Measurements from ENCODE around the gene SHB. TPM values are rescaled to one million over a fixed set of nuclear protein-coding genes. Genes with fewer than 3 reads are reported as not detected.

Gene SHB
- polyA plus RNA-seq, 2 of the 4 experiments (the other 2 are of a cell fraction), result 15.4 to 22.0 TPM

DNA sequence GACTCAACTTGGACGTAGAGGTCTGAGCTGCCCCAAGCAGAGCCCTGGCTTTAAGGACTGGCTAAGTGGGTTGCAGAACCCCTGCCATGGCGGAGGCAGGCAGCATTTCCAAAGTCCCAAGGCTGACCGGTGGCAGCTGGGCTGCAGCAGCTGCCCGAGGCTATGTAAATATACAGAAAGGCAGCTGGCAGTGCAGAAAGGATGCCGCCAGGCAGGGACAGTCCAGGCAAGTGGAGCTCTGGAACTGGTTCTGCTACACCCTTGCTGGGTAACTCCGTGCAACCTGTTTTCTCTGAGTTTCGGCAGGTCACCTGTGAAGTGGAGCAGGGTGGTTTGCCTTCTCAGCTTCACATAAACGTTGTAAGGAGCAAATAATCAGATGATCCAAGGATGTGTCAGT is 46.0 kb downstream of the SHB start:
- peak overlapping the region; percentile 67; the same call in 2 of the 3 replicates for H3K4me2 ChIP-seq
- no peak for DNase-seq (ENCODE audit: low read depth in 1 of 2, low spot score in 1 of 2)
- ChIA-PET CTCF (interaction anchor here (0.6 to 2.2 kb wide), 5 partner anchors 10 to 109 kb away, joined by 3 to 10 read pairs (median 5); partner anchors contain the start of gene SHB), POLR2A (interaction anchor here (1.0 kb wide), 1 partner anchor 45 kb away, joined by 3 read pairs; no protein-coding TSS in a partner anchor)
- H3K27ac ChIP-seq, result peak overlapping the region; percentile 84 to 97
- TF ChIP-seq CBX8 (IDR thresholded peaks at IDR 0.05), result no peak
- no peak for TF ChIP-seq MAFK (IDR thresholded peaks at IDR 0.05; ENCODE audit: partially characterized antibody)
- TF ChIP-seq, protein P1, sequence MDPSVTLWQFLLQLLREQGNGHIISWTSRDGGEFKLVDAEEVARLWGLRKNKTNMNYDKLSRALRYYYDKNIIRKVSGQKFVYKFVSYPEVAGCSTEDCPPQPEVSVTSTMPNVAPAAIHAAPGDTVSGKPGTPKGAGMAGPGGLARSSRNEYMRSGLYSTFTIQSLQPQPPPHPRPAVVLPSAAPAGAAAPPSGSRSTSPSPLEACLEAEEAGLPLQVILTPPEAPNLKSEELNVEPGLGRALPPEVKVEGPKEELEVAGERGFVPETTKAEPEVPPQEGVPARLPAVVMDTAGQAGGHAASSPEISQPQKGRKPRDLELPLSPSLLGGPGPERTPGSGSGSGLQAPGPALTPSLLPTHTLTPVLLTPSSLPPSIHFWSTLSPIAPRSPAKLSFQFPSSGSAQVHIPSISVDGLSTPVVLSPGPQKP (IDR thresholded peaks at IDR 0.05; ENCODE audit: low read depth, low read length), result no peak
- no peak for TF ChIP-seq FOSL2 (IDR thresholded peaks at IDR 0.05)
- TF ChIP-seq FOSL2 (CRISPR knock-in tag; IDR thresholded peaks at IDR 0.05), result no peak
- no peak for TF ChIP-seq RAD21 (conservative IDR thresholded peaks at IDR 0.05 in 1 of 2, IDR thresholded peaks at IDR 0.05 in 1 of 2)
- TF ChIP-seq TP53 (CRISPR knock-in tag; IDR thresholded peaks at IDR 0.05), result no peak
- TF ChIP-seq, protein P2, sequence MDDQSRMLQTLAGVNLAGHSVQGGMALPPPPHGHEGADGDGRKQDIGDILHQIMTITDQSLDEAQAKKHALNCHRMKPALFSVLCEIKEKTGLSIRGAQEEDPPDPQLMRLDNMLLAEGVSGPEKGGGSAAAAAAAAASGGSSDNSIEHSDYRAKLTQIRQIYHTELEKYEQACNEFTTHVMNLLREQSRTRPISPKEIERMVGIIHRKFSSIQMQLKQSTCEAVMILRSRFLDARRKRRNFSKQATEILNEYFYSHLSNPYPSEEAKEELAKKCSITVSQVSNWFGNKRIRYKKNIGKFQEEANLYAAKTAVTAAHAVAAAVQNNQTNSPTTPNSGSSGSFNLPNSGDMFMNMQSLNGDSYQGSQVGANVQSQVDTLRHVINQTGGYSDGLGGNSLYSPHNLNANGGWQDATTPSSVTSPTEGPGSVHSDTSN (IDR thresholded peaks at IDR 0.05), result no peak
- no peak for TF ChIP-seq POLR2A (IDR thresholded peaks at IDR 0.05; ENCODE audit: low read length)
- no peak for FAIRE-seq
- peaks cover 99% of the 10 kb centered on the region for H3K4me1 ChIP-seq
- H3K9me3 ChIP-seq, result no peaks in the 10 kb centered on the region
- 60% methylated on average over 7 of the region's 8 CpGs for WGBS (ENCODE audit: missing lambda C conversion rate)
- no peak for ATAC-seq
- no peak overlapping the region for H3K4me3 ChIP-seq

DNA sequence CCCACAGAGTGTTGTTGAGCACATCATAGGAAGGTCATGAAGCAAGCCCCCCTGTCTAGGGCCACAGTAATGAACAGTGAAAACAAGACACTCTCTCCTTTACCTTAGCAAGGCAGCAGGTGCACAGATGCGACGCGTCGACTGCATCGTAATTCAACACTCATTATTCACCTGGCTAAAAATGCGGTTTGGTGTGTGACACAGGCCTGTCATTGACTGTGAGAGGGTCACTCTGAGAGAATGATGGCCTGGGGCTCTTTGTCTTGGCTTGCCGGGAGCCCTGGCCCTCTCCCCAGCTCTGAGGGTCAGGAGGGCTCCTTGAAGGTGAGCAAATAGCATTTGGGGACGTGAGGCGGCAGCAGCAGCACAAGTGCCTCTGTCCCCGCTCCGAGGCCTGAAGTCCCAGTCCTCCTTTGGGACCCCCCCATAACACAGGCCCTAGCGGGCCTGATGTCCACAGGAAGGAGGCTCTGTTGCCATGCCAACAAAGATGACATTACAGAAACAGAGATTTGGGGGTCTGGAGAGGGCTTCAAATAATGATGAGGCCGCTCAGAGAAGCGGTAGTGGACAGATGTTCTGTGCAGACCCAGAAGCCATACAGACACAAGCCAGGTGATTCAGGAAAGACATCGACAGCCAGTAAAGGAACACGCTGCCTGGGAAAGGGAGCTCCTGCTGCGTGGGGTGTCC is 46.7 kb downstream of the SHB start:
- H3K4me2 ChIP-seq, result no peak overlapping the region
- DNase-seq (ENCODE audit: low read depth in 1 of 2, low spot score in 1 of 2) (no peak), ATAC-seq (no peak), FAIRE-seq (no peak)
- 92% methylated on average over 17 of the region's 17 CpGs for WGBS (ENCODE audit: missing lambda C conversion rate)
- peaks cover 99% of the 10 kb centered on the region for H3K4me1 ChIP-seq
- CTCF ChIA-PET, result interaction anchor here (1.9 to 2.2 kb wide), 2 partner anchors 40 to 109 kb away, joined by 5 to 10 read pairs; no protein-coding TSS in a partner anchor
- TF ChIP-seq, protein P3, sequence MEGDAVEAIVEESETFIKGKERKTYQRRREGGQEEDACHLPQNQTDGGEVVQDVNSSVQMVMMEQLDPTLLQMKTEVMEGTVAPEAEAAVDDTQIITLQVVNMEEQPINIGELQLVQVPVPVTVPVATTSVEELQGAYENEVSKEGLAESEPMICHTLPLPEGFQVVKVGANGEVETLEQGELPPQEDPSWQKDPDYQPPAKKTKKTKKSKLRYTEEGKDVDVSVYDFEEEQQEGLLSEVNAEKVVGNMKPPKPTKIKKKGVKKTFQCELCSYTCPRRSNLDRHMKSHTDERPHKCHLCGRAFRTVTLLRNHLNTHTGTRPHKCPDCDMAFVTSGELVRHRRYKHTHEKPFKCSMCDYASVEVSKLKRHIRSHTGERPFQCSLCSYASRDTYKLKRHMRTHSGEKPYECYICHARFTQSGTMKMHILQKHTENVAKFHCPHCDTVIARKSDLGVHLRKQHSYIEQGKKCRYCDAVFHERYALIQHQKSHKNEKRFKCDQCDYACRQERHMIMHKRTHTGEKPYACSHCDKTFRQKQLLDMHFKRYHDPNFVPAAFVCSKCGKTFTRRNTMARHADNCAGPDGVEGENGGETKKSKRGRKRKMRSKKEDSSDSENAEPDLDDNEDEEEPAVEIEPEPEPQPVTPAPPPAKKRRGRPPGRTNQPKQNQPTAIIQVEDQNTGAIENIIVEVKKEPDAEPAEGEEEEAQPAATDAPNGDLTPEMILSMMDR (IDR thresholded peaks at IDR 0.05), result no peak
- TF ChIP-seq ESRRA (IDR thresholded peaks at IDR 0.05; ENCODE audit: borderline replicate concordance, low read length) (no peak), RAD21 (conservative IDR thresholded peaks at IDR 0.05 in 1 of 2, IDR thresholded peaks at IDR 0.05 in 1 of 2) (no peak), ZFP36 (IDR thresholded peaks at IDR 0.05; ENCODE audit: borderline replicate concordance, partially characterized antibody) (no peak), MAFK (IDR thresholded peaks at IDR 0.05; ENCODE audit: partially characterized antibody) (no peak), CBX2 (IDR thresholded peaks at IDR 0.05; ENCODE audit: borderline replicate concordance, low read depth) (no peak), ZSCAN20 (CRISPR knock-in tag; IDR thresholded peaks at IDR 0.05) (no peak), CHD4 (IDR thresholded peaks at IDR 0.05; ENCODE audit: borderline replicate concordance) (no peak), MYC (IDR thresholded peaks at IDR 0.05; ENCODE audit: borderline replicate concordance, low read length) (no peak), HOXA7 (CRISPR knock-in tag; IDR thresholded peaks at IDR 0.05) (no peak), TP53 (CRISPR knock-in tag; IDR thresholded peaks at IDR 0.05) (no peak), RCOR1 (IDR thresholded peaks at IDR 0.05; ENCODE audit: low read depth, low read length) (no peak), FOSB (CRISPR knock-in tag; IDR thresholded peaks at IDR 0.05) (no peak), NPAS2 (CRISPR knock-in tag; IDR thresholded peaks at IDR 0.05; ENCODE audit: borderline replicate concordance) (no peak)
- TF ChIP-seq, protein P4, sequence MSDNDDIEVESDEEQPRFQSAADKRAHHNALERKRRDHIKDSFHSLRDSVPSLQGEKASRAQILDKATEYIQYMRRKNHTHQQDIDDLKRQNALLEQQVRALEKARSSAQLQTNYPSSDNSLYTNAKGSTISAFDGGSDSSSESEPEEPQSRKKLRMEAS (IDR thresholded peaks at IDR 0.05), result no peak
- TF ChIP-seq, protein P5, sequence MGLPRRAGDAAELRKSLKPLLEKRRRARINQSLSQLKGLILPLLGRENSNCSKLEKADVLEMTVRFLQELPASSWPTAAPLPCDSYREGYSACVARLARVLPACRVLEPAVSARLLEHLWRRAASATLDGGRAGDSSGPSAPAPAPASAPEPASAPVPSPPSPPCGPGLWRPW (IDR thresholded peaks at IDR 0.05), result no peak
- TF ChIP-seq, protein P2 (IDR thresholded peaks at IDR 0.05), result no peak
- TF ChIP-seq, protein P1 (IDR thresholded peaks at IDR 0.05; ENCODE audit: low read depth, low read length), result no peak
- TF ChIP-seq, protein P6, sequence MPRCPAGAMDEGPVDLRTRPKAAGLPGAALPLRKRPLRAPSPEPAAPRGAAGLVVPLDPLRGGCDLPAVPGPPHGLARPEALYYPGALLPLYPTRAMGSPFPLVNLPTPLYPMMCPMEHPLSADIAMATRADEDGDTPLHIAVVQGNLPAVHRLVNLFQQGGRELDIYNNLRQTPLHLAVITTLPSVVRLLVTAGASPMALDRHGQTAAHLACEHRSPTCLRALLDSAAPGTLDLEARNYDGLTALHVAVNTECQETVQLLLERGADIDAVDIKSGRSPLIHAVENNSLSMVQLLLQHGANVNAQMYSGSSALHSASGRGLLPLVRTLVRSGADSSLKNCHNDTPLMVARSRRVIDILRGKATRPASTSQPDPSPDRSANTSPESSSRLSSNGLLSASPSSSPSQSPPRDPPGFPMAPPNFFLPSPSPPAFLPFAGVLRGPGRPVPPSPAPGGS (IDR thresholded peaks at IDR 0.05), result no peak
- TF ChIP-seq, protein P7, sequence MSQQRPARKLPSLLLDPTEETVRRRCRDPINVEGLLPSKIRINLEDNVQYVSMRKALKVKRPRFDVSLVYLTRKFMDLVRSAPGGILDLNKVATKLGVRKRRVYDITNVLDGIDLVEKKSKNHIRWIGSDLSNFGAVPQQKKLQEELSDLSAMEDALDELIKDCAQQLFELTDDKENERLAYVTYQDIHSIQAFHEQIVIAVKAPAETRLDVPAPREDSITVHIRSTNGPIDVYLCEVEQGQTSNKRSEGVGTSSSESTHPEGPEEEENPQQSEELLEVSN (IDR thresholded peaks at IDR 0.05; ENCODE audit: borderline replicate concordance, low read depth), result no peak
- H3K9me3 ChIP-seq, result no peaks in the 10 kb centered on the region
- POLR2A ChIA-PET, result no interaction called here
- H3K27ac ChIP-seq, result peak overlapping the region; percentile 84 to 97
- no peak overlapping the region for H3K4me3 ChIP-seq

All from A549 (cell line).